Keratinocyte (primary cell): ENCODE measurements around the gene PLXNA2. TPM values are rescaled to one million over a fixed set of nuclear protein-coding genes. Genes with fewer than 3 reads are reported as not detected.

ENCODE experiments used
- DNase-seq: peaks from one replicate; pipeline ENCODE4 v3.0.0-alpha.2; 2011; ENCODE audit warnings: low read depth, missing footprints, low spot score
- FAIRE-seq: peaks from 2 replicates; lab custom pipeline; 2011; peaks lifted over from hg19 to GRCh38; lab: Jason Lieb, UNC
- H2AFZ ChIP-seq: 2 replicates; pipeline ENCODE4 v1.6.0; 2012; ENCODE audit warnings: low read length, control low read depth, inconsistent platforms; ENCODE audit not compliant: control insufficient read depth
- H3K27ac ChIP-seq: 2 replicates; pipeline ENCODE4 v1.5.1; 2011; ENCODE audit warnings: low read length; ENCODE audit not compliant: control insufficient read depth, insufficient read depth
- H3K27me3 ChIP-seq: 3 replicates; pipeline ENCODE4 v1.6.0; 2011; ENCODE audit warnings: low read length; ENCODE audit not compliant: control insufficient read depth, insufficient read depth; ENCODE audit errors: extremely low read depth
- H3K36me3 ChIP-seq, 2 experiments: 2 replicates in 1 of 2; 3 replicates in 1 of 2; pipeline ENCODE4 v1.5.1; 2011; ENCODE audit warnings: low read length in 2 of 2, mild to moderate bottlenecking in 1 of 2; ENCODE audit not compliant: control insufficient read depth in 2 of 2, insufficient read depth in 2 of 2; ENCODE audit errors: extremely low read depth in 1 of 2
- H3K4me1 ChIP-seq: 3 replicates; pipeline ENCODE4 v1.5.1; 2011; ENCODE audit warnings: low read length; ENCODE audit not compliant: control insufficient read depth, insufficient read depth; ENCODE audit errors: extremely low read depth
- H3K4me2 ChIP-seq: 3 replicates; pipeline ENCODE4 v1.6.0; 2011; ENCODE audit warnings: low read depth, low read length; ENCODE audit not compliant: control insufficient read depth, insufficient read depth; ENCODE audit errors: extremely low read depth
- H3K4me3 ChIP-seq, 3 experiments: fragments of 200-600 bp in 1 of 3; sonication (generic) in 1 of 3; 2 replicates in 2 of 3; 3 replicates in 1 of 3; pipeline ENCODE4 v1.5.1; 2011 to 2016; ENCODE audit warnings: low read length in 3 of 3, mild to moderate bottlenecking in 3 of 3, control low read depth in 2 of 3, inconsistent platforms in 1 of 3, low read depth in 1 of 3, mixed read lengths in 1 of 3, mixed run types in 1 of 3, moderate library complexity in 1 of 3; ENCODE audit not compliant: control insufficient read depth in 2 of 3, insufficient read depth in 2 of 3; ENCODE audit errors: extremely low read depth in 1 of 3
- H3K79me2 ChIP-seq: 2 replicates; pipeline ENCODE4 v1.6.0; 2012; ENCODE audit warnings: low read length; ENCODE audit not compliant: control insufficient read depth, insufficient read depth
- H3K9ac ChIP-seq: 3 replicates; pipeline ENCODE4 v1.6.0; 2011; ENCODE audit warnings: low read length; ENCODE audit not compliant: control insufficient read depth, insufficient read depth; ENCODE audit errors: extremely low read depth
- H3K9me1 ChIP-seq: 3 replicates; pipeline ENCODE4 v1.6.0; 2011; ENCODE audit warnings: low read length; ENCODE audit not compliant: control insufficient read depth, insufficient read depth; ENCODE audit errors: extremely low read depth
- H3K9me3 ChIP-seq: 2 replicates; pipeline ENCODE4 v1.5.1; 2012; ENCODE audit warnings: low read depth, low read length; ENCODE audit not compliant: control insufficient read depth
- H4K20me1 ChIP-seq: 3 replicates; pipeline ENCODE4 v1.6.0; 2011; ENCODE audit warnings: low read length; ENCODE audit not compliant: control insufficient read depth, insufficient read depth; ENCODE audit errors: extremely low read depth
- CTCF ChIP-seq, 3 experiments: IDR thresholded peaks in 1 of 3; conservative IDR thresholded peaks in 1 of 3; optimal IDR thresholded peaks in 1 of 3; 2 replicates in 2 of 3; 3 replicates in 1 of 3; pipeline versions ENCODE3 to v1.5.1; 2011; ENCODE audit warnings: low read length in 3 of 3, mild to moderate bottlenecking in 3 of 3, moderate library complexity in 2 of 3, control low read depth in 1 of 3, inconsistent platforms in 1 of 3; ENCODE audit not compliant: insufficient read depth in 2 of 3; ENCODE audit errors: extremely low read depth in 1 of 3
- EZH2 ChIP-seq: IDR thresholded peaks from one replicate; pipeline ENCODE4 v1.6.1; 2012; ENCODE audit warnings: inconsistent platforms, mild to moderate bottlenecking, low read length, moderate library complexity
- dilution Hi-C: fragments of 300-500 bp; cut with MboI; formaldehyde crosslinking; loops from one replicate; pipeline ENCODE4 v1.7.0; 2020; ENCODE audit warnings: low sequenced_read_pairs; ENCODE audit not compliant: extremely low pct_ligation_motif_present
- polyA plus RNA-seq, 5 experiments: library from polyadenylated mRNA; depleted of rRNA in 3 of 5; stranded (reverse) in 3 of 5; stranded (forward) in 1 of 5; unstranded in 1 of 5; fragments of >200 nt; gene quantifications; 1 replicate in 1 of 5; 2 replicates in 3 of 5; 3 replicates in 1 of 5; pipeline versions ENCODE4 v1.2.1 to v1.2.3, GENCODE V29; 2011 to 2012; ENCODE audit warnings: missing spikeins in 2 of 5, low read depth in 1 of 5, low replicate concordance in 1 of 5

PLXNA2 gene
- polyA plus RNA-seq, 1 donor (not counting 4 experiments of a cell fraction or from before 2014, with no cell fraction given) = 6.7 TPM

DNA sequence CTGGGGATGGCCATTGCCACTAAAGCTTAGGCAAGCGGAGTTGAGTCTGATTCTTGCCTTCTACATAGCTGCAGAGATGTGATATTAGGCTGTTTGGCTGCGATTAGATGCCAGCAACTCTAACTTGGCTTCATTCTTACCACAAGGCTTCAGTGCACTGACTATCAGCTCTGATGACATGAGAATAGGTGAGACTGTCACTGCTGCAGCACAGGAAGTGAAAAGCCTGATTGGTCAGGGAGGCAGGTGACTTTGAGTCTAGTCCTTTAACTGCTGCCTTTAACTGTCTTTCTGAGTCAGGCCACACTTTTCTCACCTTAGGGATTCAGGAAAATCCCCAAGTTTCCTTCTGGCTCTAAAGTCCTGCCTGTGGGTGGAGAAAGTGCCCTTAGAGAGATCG, 14.1 kb upstream of the PLXNA2 start:
- FAIRE-seq = no peak

GRCh38 chr1:208257351-208257750, 13.2 kb upstream of the PLXNA2 start:
- H3K4me3 ChIP-seq = no peak overlapping the region
- dilution Hi-C loops = no loop called here

More for the DNA sequence above, 14.1 kb upstream of the PLXNA2 start:
- Histone ChIP-seq H3K27me3 (peaks cover 22% of the 10 kb centered on the region), H2AFZ (no peak overlapping the region), H3K4me1 (no peaks in the 10 kb centered on the region), H3K9ac (no peak overlapping the region), H3K36me3 (no peaks in the 10 kb centered on the region), H3K9me1 (no peaks in the 10 kb centered on the region), H3K79me2 (no peaks in the 10 kb centered on the region), H3K9me3 (no peaks in the 10 kb centered on the region), H3K4me2 (no peak overlapping the region), H4K20me1 (no peaks in the 10 kb centered on the region), H3K27ac (no peak overlapping the region), H3K4me3 (no peak overlapping the region)
- TF ChIP-seq CTCF (optimal IDR thresholded peaks at IDR 0.05 in 1 of 3, IDR thresholded peaks at IDR 0.05 in 1 of 3, conservative IDR thresholded peaks at IDR 0.05 in 1 of 3; ENCODE audit: extremely low read depth in 1 of 3, insufficient read depth in 2 of 3, low read length in 3 of 3) = no peak
- no peak for TF ChIP-seq EZH2
- no peak for DNase-seq
- dilution Hi-C loops = no loop called here

More at GRCh38 chr1:208257351-208257750, 13.2 kb upstream of the PLXNA2 start:
- no peaks in the 10 kb centered on the region for H3K9me3 ChIP-seq
- peaks cover 22% of the 10 kb centered on the region for H3K27me3 ChIP-seq
- no peaks in the 10 kb centered on the region for H3K36me3 ChIP-seq
- H4K20me1 ChIP-seq = no peaks in the 10 kb centered on the region
- H3K27ac ChIP-seq = no peak overlapping the region
- H3K9me1 ChIP-seq = no peaks in the 10 kb centered on the region
- DNase-seq = no peak
- TF ChIP-seq CTCF (optimal IDR thresholded peaks at IDR 0.05 in 1 of 3, IDR thresholded peaks at IDR 0.05 in 1 of 3, conservative IDR thresholded peaks at IDR 0.05 in 1 of 3; ENCODE audit: extremely low read depth in 1 of 3, insufficient read depth in 2 of 3, low read length in 3 of 3) (no peak), EZH2 (no peak)
- FAIRE-seq = no peak
- no peaks in the 10 kb centered on the region for H3K4me1 ChIP-seq
- no peak overlapping the region for H3K9ac ChIP-seq
- no peaks in the 10 kb centered on the region for H3K79me2 ChIP-seq
- H3K4me2 ChIP-seq = no peak overlapping the region
- H2AFZ ChIP-seq = no peak overlapping the region
